IMR-90 (cell line): Measurements from ENCODE around the gene FNDC1. TPM values are rescaled to one million over a fixed set of nuclear protein-coding genes. Genes with fewer than 3 reads are reported as not detected.

Source experiments
- ATAC-seq: fragments of 200-7000 bp; cut with Tn5 transposase; 2 replicates; pipeline ENCODE4 v1.9.1; 2020; ENCODE audit warnings: low read depth, mild to moderate bottlenecking, moderate library complexity
- BruUV-seq: library from RNA; stranded (reverse); fragments of 400-500 nt; replicated peaks from 2 replicates; lab custom pipeline; 2021; lab: Mats Ljungman, UMichigan
- CTCF ChIA-PET: fragments of 300-600 bp; formaldehyde crosslinking; extraction: SDS; loops from one replicate; lab custom pipeline; 2021; ENCODE audit warnings: antibody characterized with exemption; lab: Yijun Ruan, JAX
- POLR2A ChIA-PET: fragments of 300-600 bp; sonication (Branson Sonifier 250); formaldehyde crosslinking; loops from one replicate; lab custom pipeline; 2022; ENCODE audit warnings: antibody characterized with exemption; ENCODE audit not compliant: unreplicated experiment; lab: Charles Lee
- DNase-seq: peaks from one replicate; pipeline ENCODE4 v3.0.0; 2013
- H2AFZ ChIP-seq: replicated peaks from 2 replicates; pipeline ENCODE3; 2013; ENCODE audit warnings: low read length, mild to moderate bottlenecking; ENCODE audit not compliant: poor library complexity
- H2AK5ac ChIP-seq: 2 replicates; pipeline ENCODE4 v1.6.1; 2013; ENCODE audit warnings: low read depth, low read length, inconsistent platforms
- H2AK9ac ChIP-seq: replicated peaks from 2 replicates; pipeline ENCODE3; 2013; ENCODE audit warnings: mild to moderate bottlenecking, low read depth, low read length, moderate library complexity; ENCODE audit not compliant: poor library complexity
- H2BK120ac ChIP-seq: 2 replicates; pipeline ENCODE4 v1.6.1; 2013; ENCODE audit warnings: low read depth, low read length, inconsistent platforms
- H2BK15ac ChIP-seq: 3 replicates; pipeline ENCODE4 v1.6.1; 2013; ENCODE audit warnings: low read depth, low read length, inconsistent platforms
- H2BK20ac ChIP-seq: 2 replicates; pipeline ENCODE4 v1.6.1; 2013; ENCODE audit warnings: low read depth, mild to moderate bottlenecking, inconsistent platforms, low read length, moderate library complexity
- H2BK5ac ChIP-seq: 2 replicates; pipeline ENCODE4 v1.6.1; 2013; ENCODE audit warnings: mild to moderate bottlenecking, low read depth, low read length, inconsistent platforms; ENCODE audit not compliant: poor library complexity, severe bottlenecking
- H3K14ac ChIP-seq: replicated peaks from 2 replicates; pipeline ENCODE4 v1.6.1; 2013; ENCODE audit warnings: low read depth, low read length, inconsistent platforms
- H3K18ac ChIP-seq: 2 replicates; pipeline ENCODE4 v1.6.1; 2013; ENCODE audit warnings: low read depth, low read length, control low read depth
- H3K23ac ChIP-seq: 2 replicates; pipeline ENCODE4 v1.6.1; 2013; ENCODE audit warnings: low read depth, low read length, inconsistent platforms
- H3K27ac ChIP-seq: 2 replicates; pipeline ENCODE4 v1.5.1; 2013; ENCODE audit warnings: mild to moderate bottlenecking, control low read depth, low read length; ENCODE audit not compliant: insufficient read depth
- H3K27me3 ChIP-seq: 2 replicates; pipeline ENCODE4 v1.6.1; 2013; ENCODE audit warnings: low read length; ENCODE audit not compliant: control insufficient read depth, insufficient read depth
- H3K36me3 ChIP-seq: 2 replicates; pipeline ENCODE4 v1.6.1; 2013; ENCODE audit warnings: low read length, mixed read lengths; ENCODE audit not compliant: control insufficient read depth, insufficient read depth
- H3K4ac ChIP-seq: 2 replicates; pipeline ENCODE4 v1.6.1; 2013; ENCODE audit warnings: low read depth, low read length, inconsistent platforms
- H3K4me1 ChIP-seq: 2 replicates; pipeline ENCODE4 v1.6.1; 2013; ENCODE audit warnings: low read length, mixed read lengths; ENCODE audit not compliant: control insufficient read depth, insufficient read depth
- H3K4me2 ChIP-seq: 2 replicates; pipeline ENCODE4 v1.6.1; 2013; ENCODE audit warnings: low read depth, mild to moderate bottlenecking, control low read depth, low read length, moderate library complexity
- H3K4me3 ChIP-seq: 2 replicates; pipeline ENCODE4 v1.5.1; 2013; ENCODE audit warnings: low read depth, mild to moderate bottlenecking, control low read depth, low read length, moderate library complexity; ENCODE audit not compliant: insufficient read depth
- H3K56ac ChIP-seq: 2 replicates; pipeline ENCODE4 v1.6.1; 2013; ENCODE audit warnings: low read length, inconsistent platforms; ENCODE audit not compliant: insufficient read depth; ENCODE audit errors: extremely low read depth
- H3K79me1 ChIP-seq, 2 experiments: 2 replicates each; pipeline ENCODE4 v1.6.1; 2013; ENCODE audit warnings: low read length in 2 of 2, inconsistent platforms in 1 of 2, low read depth in 1 of 2
- H3K9ac ChIP-seq: 2 replicates; pipeline ENCODE4 v1.6.1; 2013; ENCODE audit warnings: low read depth, low read length, control low read depth
- H3K9me1 ChIP-seq: 2 replicates; pipeline ENCODE4 v1.6.1; 2013; ENCODE audit warnings: low read length, inconsistent platforms; ENCODE audit not compliant: insufficient read depth
- H3K9me3 ChIP-seq: 2 replicates; pipeline ENCODE4 v1.6.1; 2013; ENCODE audit warnings: low read length; ENCODE audit not compliant: control insufficient read depth, insufficient read depth
- H4K20me1 ChIP-seq: 2 replicates; pipeline ENCODE4 v1.6.1; 2013; ENCODE audit warnings: low read length, inconsistent platforms; ENCODE audit not compliant: insufficient read depth
- H4K5ac ChIP-seq: 2 replicates; pipeline ENCODE4 v1.6.1; 2013; ENCODE audit warnings: mild to moderate bottlenecking, low read depth, low read length, control low read depth
- H4K8ac ChIP-seq, 2 experiments: 2 replicates each; pipeline ENCODE4 v1.6.1; 2013; ENCODE audit warnings: low read depth in 2 of 2, low read length in 2 of 2, control low read depth in 1 of 2, inconsistent platforms in 1 of 2
- H4K91ac ChIP-seq: 2 replicates; pipeline ENCODE4 v1.6.1; 2013; ENCODE audit warnings: low read depth, low read length, inconsistent platforms; ENCODE audit not compliant: insufficient read depth
- BHLHE40 ChIP-seq: fragments of 150-350 bp; IDR thresholded peaks from 2 replicates; pipeline ENCODE4 v1.6.1; 2016; ENCODE audit warnings: mild to moderate bottlenecking, low read depth, low read length
- CHD1 ChIP-seq: IDR thresholded peaks from 2 replicates; pipeline ENCODE4 v1.6.1; 2012; ENCODE audit warnings: low read depth, low read length, improper control_type of control experiment
- NFE2L2 ChIP-seq: fragments of 150-350 bp; IDR thresholded peaks from 2 replicates; pipeline ENCODE4 v1.6.1; 2016; ENCODE audit warnings: low read depth, mild to moderate bottlenecking, low read length
- RAD21 ChIP-seq: IDR thresholded peaks from 2 replicates; pipeline ENCODE4 v1.6.1; 2012; ENCODE audit warnings: low read length, improper control_type of control experiment
- RCOR1 ChIP-seq: IDR thresholded peaks from 2 replicates; pipeline ENCODE4 v1.6.1; 2012; ENCODE audit warnings: mild to moderate bottlenecking, low read length, improper control_type of control experiment; ENCODE audit not compliant: insufficient replicate concordance
- RFX5 ChIP-seq: IDR thresholded peaks from 2 replicates; pipeline ENCODE4 v1.8.0; 2012; ENCODE audit warnings: low read depth, mild to moderate bottlenecking, low read length, moderate library complexity
- SMC3 ChIP-seq: fragments of 150-350 bp; IDR thresholded peaks from 2 replicates; pipeline ENCODE4 v1.6.1; 2016; ENCODE audit warnings: low read depth, mild to moderate bottlenecking, antibody characterized with exemption, low read length, moderate library complexity
- WGBS, 2 experiments: methylation state at CpG; one replicate each; pipeline versions ENCODE4 v1.1.5 to v1.1.7; 2013; ENCODE audit warnings: missing lambda C conversion rate in 2 of 2; ENCODE audit not compliant: insufficient read length in 1 of 2; ENCODE audit errors: extremely low coverage in 2 of 2; 5-methylcytosine and 5-hydroxymethylcytosine counted together
- dilution Hi-C: fragments of 300-500 bp; cut with HindIII; formaldehyde crosslinking; loops from one replicate; pipeline ENCODE4 v1.14.3; 2018; ENCODE audit warnings: low sequenced_read_pairs; ENCODE audit not compliant: unreplicated experiment
- in situ Hi-C: fragments of 300-500 bp; cut with MboI; formaldehyde crosslinking; loops from 3 replicates; pipeline ENCODE4 v1.14.3; 2019; ENCODE audit warnings: low sequenced_read_pairs, inconsistent platforms, mixed read lengths
- intact Hi-C: fragments of 100-400 bp; cut with micrococcal nuclease; formaldehyde crosslinking; loops from 2 replicates; pipeline ENCODE4 v1.10.0; 2022
- polyA plus RNA-seq, 3 experiments: library from polyadenylated mRNA; depleted of rRNA; stranded (reverse); fragments of >200 nt; gene quantifications; 2 replicates each; pipeline ENCODE4 v1.2.3, GENCODE V29; 2012; ENCODE audit warnings: low replicate concordance in 1 of 3
- total RNA-seq: library from RNA; depleted of rRNA; stranded (reverse); fragments of >200 nt; gene quantifications from 2 replicates; pipeline ENCODE4 v1.2.3, GENCODE V29; 2012
- TF ChIP-seq, protein P1 (sequence below): conservative IDR thresholded peaks from 2 replicates; pipeline ENCODE4 v1.5.1; 2012; ENCODE audit warnings: mild to moderate bottlenecking, low read depth, low read length, improper control_type of control experiment
- TF ChIP-seq, protein P2 (sequence below): fragments of 150-350 bp; IDR thresholded peaks from 2 replicates; pipeline ENCODE4 v1.6.1; 2017; ENCODE audit warnings: mild to moderate bottlenecking, antibody characterized with exemption, low read length, low read depth

The FNDC1 gene
- total and polyA plus RNA-seq, 2 of the 4 experiments (the other 2 are of a cell fraction): 0.03 TPM; not detected in 1

DNA sequence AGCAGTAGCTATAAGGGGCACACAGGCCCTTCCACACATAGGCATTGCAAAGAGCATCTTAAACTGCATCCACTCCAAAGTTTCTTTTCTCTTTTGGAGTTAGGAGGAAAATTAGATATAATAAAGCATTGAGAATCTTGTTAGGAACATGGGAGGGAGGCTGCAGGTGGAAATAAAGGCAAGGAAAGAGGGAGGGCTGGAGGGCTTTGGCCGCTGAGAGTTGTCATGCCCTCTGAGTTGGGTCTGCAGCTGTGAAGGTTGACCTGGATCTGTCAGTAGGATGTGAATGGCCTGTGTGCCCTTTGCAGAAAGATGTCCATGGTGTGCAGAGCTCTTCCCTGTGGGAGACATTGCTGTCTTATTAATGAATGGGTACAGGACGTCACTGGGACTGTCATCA lies 134.0 kb downstream of the FNDC1 start:
- WGBS, 2 experiments: 20% methylated on average over 1 of the region's 2 CpGs; no CpG with 5 or more reads in 1 of the 2 experiments
- Histone ChIP-seq H3K4me2 (no peak overlapping the region), H4K5ac (no peak overlapping the region), H3K4me3 (no peak overlapping the region), H3K27ac (no peak overlapping the region), H4K8ac (no peak overlapping the region), H2BK5ac (no peak overlapping the region), H2BK15ac (no peak overlapping the region), H3K79me1 (no peaks in the 10 kb centered on the region), H3K9ac (no peak overlapping the region), H3K4ac (no peak overlapping the region), H2AK9ac (no peak overlapping the region), H3K23ac (no peak overlapping the region), H3K27me3 (no peaks in the 10 kb centered on the region), H2BK20ac (no peak overlapping the region), H2BK120ac (no peak overlapping the region), H3K4me1 (no peaks in the 10 kb centered on the region), H3K36me3 (no peaks in the 10 kb centered on the region), H3K18ac (no peak overlapping the region), H3K14ac (no peak overlapping the region), H3K9me3 (no peaks in the 10 kb centered on the region), H3K56ac (no peak overlapping the region), H4K20me1 (no peaks in the 10 kb centered on the region), H4K91ac (no peak overlapping the region), H3K9me1 (no peaks in the 10 kb centered on the region), H2AFZ (no peak overlapping the region), H2AK5ac (no peak overlapping the region)
- ATAC-seq: no peak
- intact Hi-C loops: no loop called here
- in situ Hi-C loops: no loop called here
- BruUV-seq: no TSS peak
- CTCF ChIA-PET: no interaction called here
- POLR2A ChIA-PET: no interaction called here
- no peak for DNase-seq
- no peak for TF ChIP-seq SMC3
- no peak for TF ChIP-seq BHLHE40
- no peak for TF ChIP-seq NFE2L2
- TF ChIP-seq RFX5: no peak
- TF ChIP-seq RAD21: no peak
- TF ChIP-seq RCOR1: no peak
- no peak for TF ChIP-seq CHD1
- TF ChIP-seq, protein P1, sequence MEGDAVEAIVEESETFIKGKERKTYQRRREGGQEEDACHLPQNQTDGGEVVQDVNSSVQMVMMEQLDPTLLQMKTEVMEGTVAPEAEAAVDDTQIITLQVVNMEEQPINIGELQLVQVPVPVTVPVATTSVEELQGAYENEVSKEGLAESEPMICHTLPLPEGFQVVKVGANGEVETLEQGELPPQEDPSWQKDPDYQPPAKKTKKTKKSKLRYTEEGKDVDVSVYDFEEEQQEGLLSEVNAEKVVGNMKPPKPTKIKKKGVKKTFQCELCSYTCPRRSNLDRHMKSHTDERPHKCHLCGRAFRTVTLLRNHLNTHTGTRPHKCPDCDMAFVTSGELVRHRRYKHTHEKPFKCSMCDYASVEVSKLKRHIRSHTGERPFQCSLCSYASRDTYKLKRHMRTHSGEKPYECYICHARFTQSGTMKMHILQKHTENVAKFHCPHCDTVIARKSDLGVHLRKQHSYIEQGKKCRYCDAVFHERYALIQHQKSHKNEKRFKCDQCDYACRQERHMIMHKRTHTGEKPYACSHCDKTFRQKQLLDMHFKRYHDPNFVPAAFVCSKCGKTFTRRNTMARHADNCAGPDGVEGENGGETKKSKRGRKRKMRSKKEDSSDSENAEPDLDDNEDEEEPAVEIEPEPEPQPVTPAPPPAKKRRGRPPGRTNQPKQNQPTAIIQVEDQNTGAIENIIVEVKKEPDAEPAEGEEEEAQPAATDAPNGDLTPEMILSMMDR: no peak
- TF ChIP-seq, protein P2, sequence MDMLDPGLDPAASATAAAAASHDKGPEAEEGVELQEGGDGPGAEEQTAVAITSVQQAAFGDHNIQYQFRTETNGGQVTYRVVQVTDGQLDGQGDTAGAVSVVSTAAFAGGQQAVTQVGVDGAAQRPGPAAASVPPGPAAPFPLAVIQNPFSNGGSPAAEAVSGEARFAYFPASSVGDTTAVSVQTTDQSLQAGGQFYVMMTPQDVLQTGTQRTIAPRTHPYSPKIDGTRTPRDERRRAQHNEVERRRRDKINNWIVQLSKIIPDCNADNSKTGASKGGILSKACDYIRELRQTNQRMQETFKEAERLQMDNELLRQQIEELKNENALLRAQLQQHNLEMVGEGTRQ: no peak
- dilution Hi-C loops: no loop called here
